IMR-90 (cell line): ENCODE results near the gene DDX19B. TPM values are rescaled to one million over a fixed set of nuclear protein-coding genes. Genes with fewer than 3 reads are reported as not detected.

Experiments used
- ATAC-seq: fragments of 200-7000 bp; cut with Tn5 transposase; 2 replicates; pipeline ENCODE4 v1.9.1; 2020; ENCODE audit warnings: low read depth, mild to moderate bottlenecking, moderate library complexity
- BruUV-seq: library from RNA; stranded (reverse); fragments of 400-500 nt; replicated peaks from 2 replicates; lab custom pipeline; 2021; lab: Mats Ljungman, UMichigan
- CTCF ChIA-PET: fragments of 300-600 bp; formaldehyde crosslinking; extraction: SDS; loops from one replicate; lab custom pipeline; 2021; ENCODE audit warnings: antibody characterized with exemption; lab: Yijun Ruan, JAX
- POLR2A ChIA-PET: fragments of 300-600 bp; sonication (Branson Sonifier 250); formaldehyde crosslinking; loops from one replicate; lab custom pipeline; 2022; ENCODE audit warnings: antibody characterized with exemption; ENCODE audit not compliant: unreplicated experiment; lab: Charles Lee
- DNase-seq: peaks from one replicate; pipeline ENCODE4 v3.0.0; 2013
- H2AFZ ChIP-seq: replicated peaks from 2 replicates; pipeline ENCODE3; 2013; ENCODE audit warnings: low read length, mild to moderate bottlenecking; ENCODE audit not compliant: poor library complexity
- H2AK5ac ChIP-seq: 2 replicates; pipeline ENCODE4 v1.6.1; 2013; ENCODE audit warnings: low read depth, low read length, inconsistent platforms
- H2AK9ac ChIP-seq: replicated peaks from 2 replicates; pipeline ENCODE3; 2013; ENCODE audit warnings: mild to moderate bottlenecking, low read depth, low read length, moderate library complexity; ENCODE audit not compliant: poor library complexity
- H2BK120ac ChIP-seq: 2 replicates; pipeline ENCODE4 v1.6.1; 2013; ENCODE audit warnings: low read depth, low read length, inconsistent platforms
- H2BK15ac ChIP-seq: 3 replicates; pipeline ENCODE4 v1.6.1; 2013; ENCODE audit warnings: low read depth, low read length, inconsistent platforms
- H2BK20ac ChIP-seq: 2 replicates; pipeline ENCODE4 v1.6.1; 2013; ENCODE audit warnings: low read depth, mild to moderate bottlenecking, inconsistent platforms, low read length, moderate library complexity
- H2BK5ac ChIP-seq: 2 replicates; pipeline ENCODE4 v1.6.1; 2013; ENCODE audit warnings: mild to moderate bottlenecking, low read depth, low read length, inconsistent platforms; ENCODE audit not compliant: poor library complexity, severe bottlenecking
- H3K14ac ChIP-seq: replicated peaks from 2 replicates; pipeline ENCODE4 v1.6.1; 2013; ENCODE audit warnings: low read depth, low read length, inconsistent platforms
- H3K18ac ChIP-seq: 2 replicates; pipeline ENCODE4 v1.6.1; 2013; ENCODE audit warnings: low read depth, low read length, control low read depth
- H3K23ac ChIP-seq: 2 replicates; pipeline ENCODE4 v1.6.1; 2013; ENCODE audit warnings: low read depth, low read length, inconsistent platforms
- H3K27ac ChIP-seq: 2 replicates; pipeline ENCODE4 v1.5.1; 2013; ENCODE audit warnings: mild to moderate bottlenecking, control low read depth, low read length; ENCODE audit not compliant: insufficient read depth
- H3K27me3 ChIP-seq: 2 replicates; pipeline ENCODE4 v1.6.1; 2013; ENCODE audit warnings: low read length; ENCODE audit not compliant: control insufficient read depth, insufficient read depth
- H3K36me3 ChIP-seq: 2 replicates; pipeline ENCODE4 v1.6.1; 2013; ENCODE audit warnings: low read length, mixed read lengths; ENCODE audit not compliant: control insufficient read depth, insufficient read depth
- H3K4ac ChIP-seq: 2 replicates; pipeline ENCODE4 v1.6.1; 2013; ENCODE audit warnings: low read depth, low read length, inconsistent platforms
- H3K4me1 ChIP-seq: 2 replicates; pipeline ENCODE4 v1.6.1; 2013; ENCODE audit warnings: low read length, mixed read lengths; ENCODE audit not compliant: control insufficient read depth, insufficient read depth
- H3K4me2 ChIP-seq: 2 replicates; pipeline ENCODE4 v1.6.1; 2013; ENCODE audit warnings: low read depth, mild to moderate bottlenecking, control low read depth, low read length, moderate library complexity
- H3K4me3 ChIP-seq: 2 replicates; pipeline ENCODE4 v1.5.1; 2013; ENCODE audit warnings: low read depth, mild to moderate bottlenecking, control low read depth, low read length, moderate library complexity; ENCODE audit not compliant: insufficient read depth
- H3K56ac ChIP-seq: 2 replicates; pipeline ENCODE4 v1.6.1; 2013; ENCODE audit warnings: low read length, inconsistent platforms; ENCODE audit not compliant: insufficient read depth; ENCODE audit errors: extremely low read depth
- H3K79me1 ChIP-seq, 2 experiments: 2 replicates each; pipeline ENCODE4 v1.6.1; 2013; ENCODE audit warnings: low read length in 2 of 2, inconsistent platforms in 1 of 2, low read depth in 1 of 2
- H3K9ac ChIP-seq: 2 replicates; pipeline ENCODE4 v1.6.1; 2013; ENCODE audit warnings: low read depth, low read length, control low read depth
- H3K9me1 ChIP-seq: 2 replicates; pipeline ENCODE4 v1.6.1; 2013; ENCODE audit warnings: low read length, inconsistent platforms; ENCODE audit not compliant: insufficient read depth
- H3K9me3 ChIP-seq: 2 replicates; pipeline ENCODE4 v1.6.1; 2013; ENCODE audit warnings: low read length; ENCODE audit not compliant: control insufficient read depth, insufficient read depth
- H4K20me1 ChIP-seq: 2 replicates; pipeline ENCODE4 v1.6.1; 2013; ENCODE audit warnings: low read length, inconsistent platforms; ENCODE audit not compliant: insufficient read depth
- H4K5ac ChIP-seq: 2 replicates; pipeline ENCODE4 v1.6.1; 2013; ENCODE audit warnings: mild to moderate bottlenecking, low read depth, low read length, control low read depth
- H4K8ac ChIP-seq, 2 experiments: 2 replicates each; pipeline ENCODE4 v1.6.1; 2013; ENCODE audit warnings: low read depth in 2 of 2, low read length in 2 of 2, control low read depth in 1 of 2, inconsistent platforms in 1 of 2
- H4K91ac ChIP-seq: 2 replicates; pipeline ENCODE4 v1.6.1; 2013; ENCODE audit warnings: low read depth, low read length, inconsistent platforms; ENCODE audit not compliant: insufficient read depth
- BHLHE40 ChIP-seq: fragments of 150-350 bp; IDR thresholded peaks from 2 replicates; pipeline ENCODE4 v1.6.1; 2016; ENCODE audit warnings: mild to moderate bottlenecking, low read depth, low read length
- CEBPB ChIP-seq: IDR thresholded peaks from 2 replicates; pipeline ENCODE4 v1.6.1; 2012; ENCODE audit warnings: low read depth, low read length, improper control_type of control experiment
- CHD1 ChIP-seq: IDR thresholded peaks from 2 replicates; pipeline ENCODE4 v1.6.1; 2012; ENCODE audit warnings: low read depth, low read length, improper control_type of control experiment
- CTCF ChIP-seq: conservative IDR thresholded peaks from 2 replicates; pipeline ENCODE4 v1.5.1; 2012; ENCODE audit warnings: mild to moderate bottlenecking, low read depth, low read length, improper control_type of control experiment
- FOS ChIP-seq: fragments of 150-350 bp; IDR thresholded peaks from 2 replicates; pipeline ENCODE4 v1.6.1; 2016; ENCODE audit warnings: low read depth, low read length
- MAFK ChIP-seq: IDR thresholded peaks from 2 replicates; pipeline ENCODE4 v1.6.1; 2012; ENCODE audit warnings: low read depth, low read length, improper control_type of control experiment
- MAZ ChIP-seq: IDR thresholded peaks from 2 replicates; pipeline ENCODE4 v1.6.1; 2012; ENCODE audit warnings: low read depth, mild to moderate bottlenecking, low read length, improper control_type of control experiment, moderate library complexity, borderline replicate concordance
- MXI1 ChIP-seq: IDR thresholded peaks from 2 replicates; pipeline ENCODE4 v1.6.1; 2012; ENCODE audit warnings: low read depth, mild to moderate bottlenecking, low read length, moderate library complexity, borderline replicate concordance
- NFE2L2 ChIP-seq: fragments of 150-350 bp; IDR thresholded peaks from 2 replicates; pipeline ENCODE4 v1.6.1; 2016; ENCODE audit warnings: low read depth, mild to moderate bottlenecking, low read length
- POLR2A ChIP-seq: IDR thresholded peaks from 2 replicates; pipeline ENCODE4 v1.6.1; 2012; ENCODE audit warnings: mild to moderate bottlenecking, low read depth, low read length
- RCOR1 ChIP-seq: IDR thresholded peaks from 2 replicates; pipeline ENCODE4 v1.6.1; 2012; ENCODE audit warnings: mild to moderate bottlenecking, low read length, improper control_type of control experiment; ENCODE audit not compliant: insufficient replicate concordance
- RFX5 ChIP-seq: IDR thresholded peaks from 2 replicates; pipeline ENCODE4 v1.8.0; 2012; ENCODE audit warnings: low read depth, mild to moderate bottlenecking, low read length, moderate library complexity
- SMC3 ChIP-seq: fragments of 150-350 bp; IDR thresholded peaks from 2 replicates; pipeline ENCODE4 v1.6.1; 2016; ENCODE audit warnings: low read depth, mild to moderate bottlenecking, antibody characterized with exemption, low read length, moderate library complexity
- WGBS, 2 experiments: methylation state at CpG; one replicate each; pipeline versions ENCODE4 v1.1.5 to v1.1.7; 2013; ENCODE audit warnings: missing lambda C conversion rate in 2 of 2; ENCODE audit not compliant: insufficient read length in 1 of 2; ENCODE audit errors: extremely low coverage in 2 of 2; 5-methylcytosine and 5-hydroxymethylcytosine counted together
- dilution Hi-C: fragments of 300-500 bp; cut with HindIII; formaldehyde crosslinking; loops from one replicate; pipeline ENCODE4 v1.14.3; 2018; ENCODE audit warnings: low sequenced_read_pairs; ENCODE audit not compliant: unreplicated experiment
- in situ Hi-C: fragments of 300-500 bp; cut with MboI; formaldehyde crosslinking; loops from 3 replicates; pipeline ENCODE4 v1.14.3; 2019; ENCODE audit warnings: low sequenced_read_pairs, inconsistent platforms, mixed read lengths
- intact Hi-C: fragments of 100-400 bp; cut with micrococcal nuclease; formaldehyde crosslinking; loops from 2 replicates; pipeline ENCODE4 v1.10.0; 2022
- polyA plus RNA-seq, 3 experiments: library from polyadenylated mRNA; depleted of rRNA; stranded (reverse); fragments of >200 nt; gene quantifications; 2 replicates each; pipeline ENCODE4 v1.2.3, GENCODE V29; 2012; ENCODE audit warnings: low replicate concordance in 1 of 3
- total RNA-seq: library from RNA; depleted of rRNA; stranded (reverse); fragments of >200 nt; gene quantifications from 2 replicates; pipeline ENCODE4 v1.2.3, GENCODE V29; 2012
- TF ChIP-seq, protein P1 (sequence below): fragments of 150-350 bp; IDR thresholded peaks from 2 replicates; pipeline ENCODE4 v1.6.1; 2017; ENCODE audit warnings: mild to moderate bottlenecking, antibody characterized with exemption, low read length, low read depth
- TF ChIP-seq, protein P2 (sequence below): fragments of 150-350 bp; IDR thresholded peaks from 2 replicates; pipeline ENCODE4 v1.6.1; 2016; ENCODE audit warnings: low read depth, mild to moderate bottlenecking, low read length, moderate library complexity, borderline replicate concordance

Gene DDX19B
- total and polyA plus RNA-seq, 2 of the 4 experiments (the other 2 are of a cell fraction): 33.3 to 41.0 TPM

- H3K9ac ChIP-seq: no peak overlapping the region
- no peak for ATAC-seq
- intact Hi-C loops (no loop called here), in situ Hi-C loops (no loop called here), dilution Hi-C loops (no loop called here)
- H3K27me3 ChIP-seq: no peaks in the 10 kb centered on the region
- peaks cover 10 to 35% of the 10 kb centered on the region in 2 experiments for H3K79me1 ChIP-seq
- H2BK120ac ChIP-seq: no peak overlapping the region
- H3K4ac ChIP-seq: no peak overlapping the region
- TF ChIP-seq SMC3 (no peak), MAZ (no peak), RFX5 (no peak), CHD1 (no peak), MXI1 (no peak), FOS (no peak), POLR2A (no peak), BHLHE40 (no peak), CEBPB (no peak), CTCF (no peak), NFE2L2 (no peak), RCOR1 (no peak), MAFK (no peak)
- TF ChIP-seq, protein P1, sequence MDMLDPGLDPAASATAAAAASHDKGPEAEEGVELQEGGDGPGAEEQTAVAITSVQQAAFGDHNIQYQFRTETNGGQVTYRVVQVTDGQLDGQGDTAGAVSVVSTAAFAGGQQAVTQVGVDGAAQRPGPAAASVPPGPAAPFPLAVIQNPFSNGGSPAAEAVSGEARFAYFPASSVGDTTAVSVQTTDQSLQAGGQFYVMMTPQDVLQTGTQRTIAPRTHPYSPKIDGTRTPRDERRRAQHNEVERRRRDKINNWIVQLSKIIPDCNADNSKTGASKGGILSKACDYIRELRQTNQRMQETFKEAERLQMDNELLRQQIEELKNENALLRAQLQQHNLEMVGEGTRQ: no peak
- TF ChIP-seq, protein P2, sequence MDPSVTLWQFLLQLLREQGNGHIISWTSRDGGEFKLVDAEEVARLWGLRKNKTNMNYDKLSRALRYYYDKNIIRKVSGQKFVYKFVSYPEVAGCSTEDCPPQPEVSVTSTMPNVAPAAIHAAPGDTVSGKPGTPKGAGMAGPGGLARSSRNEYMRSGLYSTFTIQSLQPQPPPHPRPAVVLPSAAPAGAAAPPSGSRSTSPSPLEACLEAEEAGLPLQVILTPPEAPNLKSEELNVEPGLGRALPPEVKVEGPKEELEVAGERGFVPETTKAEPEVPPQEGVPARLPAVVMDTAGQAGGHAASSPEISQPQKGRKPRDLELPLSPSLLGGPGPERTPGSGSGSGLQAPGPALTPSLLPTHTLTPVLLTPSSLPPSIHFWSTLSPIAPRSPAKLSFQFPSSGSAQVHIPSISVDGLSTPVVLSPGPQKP: no peak
- H3K27ac ChIP-seq: no peak overlapping the region
- H3K4me1 ChIP-seq: no peaks in the 10 kb centered on the region
- no peak overlapping the region for H2BK20ac ChIP-seq
- 95% methylated on average over 4 of the region's 10 CpGs; no CpG with 5 or more reads in 1 of the 2 experiments for WGBS, 2 experiments
- H2BK5ac ChIP-seq: no peak overlapping the region
- H4K20me1 ChIP-seq: peaks cover 34% of the 10 kb centered on the region; the same call in 1 of the 2 replicates
- H2AK5ac ChIP-seq: no peak overlapping the region
- H3K14ac ChIP-seq: no peak overlapping the region
- H2AFZ ChIP-seq: peak overlapping the region; percentile 27
- no peak overlapping the region for H2BK15ac ChIP-seq
- no peak overlapping the region for H4K5ac ChIP-seq
- H3K4me2 ChIP-seq: no peak overlapping the region
- BruUV-seq: no TSS peak
- no peak overlapping the region for H4K91ac ChIP-seq
- ChIA-PET CTCF (no interaction called here), POLR2A (no interaction called here)
- peaks cover 81% of the 10 kb centered on the region for H3K36me3 ChIP-seq
- no peak overlapping the region for H3K56ac ChIP-seq
- peaks cover 3% of the 10 kb centered on the region; the same call in 1 of the 2 replicates for H3K9me1 ChIP-seq
- no peak overlapping the region for H3K18ac ChIP-seq
- H3K9me3 ChIP-seq: no peaks in the 10 kb centered on the region
- DNase-seq: no peak
- no peak overlapping the region for H3K4me3 ChIP-seq
- H4K8ac ChIP-seq: no peak overlapping the region
- H3K23ac ChIP-seq: no peak overlapping the region
- H2AK9ac ChIP-seq: no peak overlapping the region
Measured at GRCh38 chr16:70258946-70259345, 40.0 kb upstream of the DDX19B start.
